Measurements from ENCODE around the gene TENT5A.
"Not testable (repeated sequence)": the region's sequence is repeated elsewhere in the genome, so short reads cannot be mapped to it uniquely, and the experiment has no call there.

Gene TENT5A

DNA sequence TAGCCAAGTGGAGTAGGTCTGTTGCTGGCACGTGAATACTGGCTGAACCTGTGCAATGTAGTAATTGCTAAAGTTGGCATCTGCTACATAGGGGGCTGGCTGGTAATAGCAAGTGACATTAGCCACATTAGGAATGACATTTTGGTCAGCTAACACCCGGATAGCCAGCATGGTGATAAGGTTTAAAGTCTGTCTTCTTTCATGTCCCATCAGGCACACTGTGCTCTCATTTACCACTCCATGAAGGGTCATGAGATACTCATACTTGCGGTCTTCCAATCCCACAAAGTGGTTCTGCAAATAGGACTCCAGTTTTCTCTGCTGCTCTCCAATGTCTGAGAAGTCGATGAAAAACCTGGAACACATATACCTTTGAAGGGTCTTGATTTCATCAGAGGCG lies 2.8 kb downstream of the TENT5A start:
- DNase-seq: no peak

DNA sequence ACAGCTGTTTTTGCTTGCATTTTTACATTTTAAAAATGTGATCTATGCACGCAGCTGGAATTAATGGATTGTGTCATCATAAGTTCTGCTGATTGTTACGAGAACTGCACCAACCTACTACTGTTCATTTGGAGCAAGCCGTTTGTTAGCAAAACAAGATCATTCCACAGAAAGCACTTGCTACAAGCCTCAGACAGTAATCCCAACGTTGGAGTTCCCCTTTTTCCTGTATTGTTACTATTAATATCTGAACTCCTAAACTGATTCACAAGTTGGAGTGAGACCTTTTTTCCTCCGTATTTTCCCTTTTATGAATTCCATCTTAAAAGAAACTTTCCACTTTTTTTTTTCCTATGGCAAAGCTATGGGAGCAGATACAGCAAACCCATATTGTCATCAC lies 3.5 kb downstream of the TENT5A start:
- no peak for DNase-seq

DNA sequence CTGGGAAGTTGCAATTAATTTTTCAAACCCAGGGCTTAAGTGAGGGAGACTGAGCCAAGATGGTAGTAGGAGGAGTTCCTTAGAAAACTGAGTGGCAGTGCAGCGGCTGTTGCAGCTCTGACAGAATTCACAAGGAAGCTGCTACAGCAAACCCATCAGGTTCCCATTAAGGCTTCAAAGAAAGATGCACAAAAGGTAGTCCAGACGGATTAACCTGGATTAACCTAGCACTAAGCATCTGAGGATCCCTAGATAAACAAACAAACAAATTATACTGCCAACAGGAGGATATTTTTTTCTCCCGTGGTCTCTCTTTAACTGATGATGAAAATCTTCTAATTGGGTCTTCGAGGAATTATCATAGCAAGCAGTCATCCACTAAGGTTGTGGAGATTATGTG lies 5.2 kb downstream of the TENT5A start:
- DNase-seq: no peak

- DNase-seq: no peak
Measured at GRCh38 chr6:81744131-81744530, 8.3 kb downstream of the TENT5A start.

- no peak for DNase-seq
Measured at GRCh38 chr6:81743649-81744048, 8.8 kb downstream of the TENT5A start.

DNA sequence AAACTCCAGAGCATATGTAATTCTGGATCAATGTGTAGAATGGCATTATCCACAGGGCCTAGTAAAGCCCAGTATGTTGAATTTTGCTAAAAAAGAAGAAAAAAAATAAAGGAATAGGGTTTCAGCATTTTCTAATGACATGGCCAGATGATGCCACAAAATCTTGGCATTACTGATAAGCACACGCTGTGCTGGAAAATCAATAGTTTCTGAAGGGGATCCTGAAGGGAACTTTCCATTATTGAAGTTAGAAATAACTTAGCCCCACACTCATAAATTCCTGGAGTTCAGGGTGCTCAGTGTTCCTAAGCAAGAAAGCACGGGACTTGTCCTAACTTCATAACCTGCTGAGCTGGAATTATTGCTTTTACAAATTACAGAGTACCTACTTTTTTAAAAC lies 10.8 kb downstream of the TENT5A start:
- DNase-seq: no peak

- not testable (repeated sequence) for DNase-seq
Measured at GRCh38 chr6:81740591-81740990, 11.9 kb downstream of the TENT5A start.

DNA sequence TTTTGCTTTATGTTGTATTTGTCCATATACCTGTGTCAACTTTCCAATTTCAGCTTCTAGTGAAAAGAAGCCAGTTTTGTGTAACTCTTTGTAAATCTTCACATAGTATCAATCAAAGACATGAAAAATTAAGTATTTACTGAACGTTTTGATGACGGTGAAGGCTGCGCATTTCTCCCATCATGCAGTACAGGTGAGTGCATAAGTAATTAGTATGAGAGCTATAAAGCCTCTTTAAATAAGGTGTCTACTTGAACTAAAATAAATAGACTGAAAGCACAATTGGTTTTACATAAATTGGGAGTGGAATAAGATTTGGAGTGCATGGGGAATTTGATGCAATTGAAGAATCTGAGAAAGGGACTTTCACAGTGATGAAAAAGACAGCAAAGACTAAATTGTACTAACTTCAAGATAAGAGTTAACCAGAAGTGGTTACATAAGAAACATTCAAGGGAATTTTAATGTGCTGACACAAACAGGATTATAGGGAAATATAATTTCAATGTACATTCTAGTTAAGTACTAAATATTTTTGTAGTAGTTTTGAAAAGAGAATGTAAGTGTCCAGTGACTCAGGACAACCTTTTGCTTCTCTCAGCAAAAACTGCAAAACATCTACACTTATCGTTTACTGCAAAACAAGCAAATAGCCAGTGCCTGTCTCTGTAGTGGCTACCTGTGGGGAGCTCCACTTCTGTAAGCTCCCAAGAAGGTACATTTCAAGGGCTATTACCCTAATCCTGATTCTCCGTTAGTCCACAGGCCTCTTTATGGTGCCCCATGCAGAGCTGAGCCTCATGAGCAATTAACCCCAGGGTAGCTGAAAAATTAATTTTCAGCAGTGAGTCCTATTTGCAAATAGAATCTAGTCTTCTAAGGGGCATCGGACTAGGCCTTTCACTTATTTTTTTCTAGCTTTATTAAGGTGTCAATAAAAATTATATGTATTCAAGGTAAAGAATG lies 13.0 kb downstream of the TENT5A start:
- no peak for DNase-seq

DNA sequence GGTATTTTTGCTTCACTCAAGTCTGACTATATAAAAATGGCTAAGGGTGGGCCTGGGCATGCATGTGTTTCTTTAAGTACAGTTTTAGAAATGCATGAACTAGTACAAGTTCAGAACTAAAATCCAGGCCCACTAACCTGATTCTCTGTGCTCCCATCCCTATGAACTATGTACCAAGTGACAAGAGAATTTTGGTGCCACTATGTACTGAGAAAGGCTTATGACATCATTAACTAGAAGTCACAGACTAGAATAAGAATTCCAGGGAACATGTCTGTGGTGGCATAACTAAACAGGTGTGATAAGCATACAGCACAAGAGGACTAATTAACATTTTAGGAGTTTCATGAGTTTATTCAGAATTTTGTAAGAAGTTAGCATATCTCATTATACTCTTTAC lies 16.1 kb downstream of the TENT5A start:
- DNase-seq: no peak

- DNase-seq: no peak
Measured at GRCh38 chr6:81735756-81736380, 16.6 kb downstream of the TENT5A start.

DNA sequence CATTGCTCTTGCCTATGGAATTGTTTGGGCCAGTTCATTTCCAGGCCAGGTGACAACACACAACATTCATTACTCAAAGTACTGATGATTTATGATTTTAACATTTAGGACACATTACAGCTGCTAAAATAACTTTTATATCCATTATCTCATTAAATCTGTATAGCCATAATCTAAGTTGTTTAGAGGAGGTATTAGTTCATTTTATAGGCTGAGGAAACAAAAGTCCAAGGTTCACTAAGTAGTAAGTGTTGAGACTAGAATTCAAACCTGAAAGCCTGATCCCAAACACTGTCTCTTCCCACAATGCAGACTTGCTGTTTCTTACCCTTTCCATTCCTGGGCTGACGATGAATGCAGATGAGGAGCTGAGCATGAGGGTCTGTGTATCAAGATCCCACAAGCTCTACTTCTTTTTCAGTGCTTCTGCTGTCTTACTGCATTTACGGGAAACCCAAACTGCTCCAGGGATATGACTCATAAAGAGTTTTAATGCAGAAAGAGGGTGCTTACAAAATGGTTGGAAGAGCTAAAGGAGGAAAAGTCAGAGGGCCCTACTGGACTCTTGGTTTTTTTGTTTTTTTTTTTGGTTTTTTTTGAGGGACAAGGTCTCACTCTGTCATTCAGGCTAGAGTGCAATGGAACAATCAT lies 17.9 kb downstream of the TENT5A start:
- DNase-seq: no peak

DNA sequence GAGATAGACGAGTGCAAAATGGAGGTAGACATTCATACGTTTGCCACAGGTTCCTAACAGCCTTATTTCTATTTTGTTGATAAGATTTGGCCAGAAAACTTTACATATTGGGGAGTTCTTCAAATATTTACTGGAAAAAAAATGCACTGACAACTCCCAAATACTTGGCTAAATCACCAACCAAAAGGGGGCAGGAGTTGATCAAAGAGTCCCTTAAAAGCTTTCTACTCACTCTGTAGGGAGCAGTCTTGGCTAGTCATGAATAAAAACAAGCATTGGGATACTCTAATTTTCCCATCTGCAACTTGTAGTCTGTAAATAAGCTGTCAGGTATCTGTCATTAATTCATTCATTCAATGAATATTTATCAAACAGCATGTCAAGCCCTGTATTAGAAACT lies 18.4 kb downstream of the TENT5A start:
- no peak for DNase-seq

GRCh38 chr6:81731814-81732213 lies 20.7 kb downstream of the TENT5A start:
- DNase-seq: no peak

DNA sequence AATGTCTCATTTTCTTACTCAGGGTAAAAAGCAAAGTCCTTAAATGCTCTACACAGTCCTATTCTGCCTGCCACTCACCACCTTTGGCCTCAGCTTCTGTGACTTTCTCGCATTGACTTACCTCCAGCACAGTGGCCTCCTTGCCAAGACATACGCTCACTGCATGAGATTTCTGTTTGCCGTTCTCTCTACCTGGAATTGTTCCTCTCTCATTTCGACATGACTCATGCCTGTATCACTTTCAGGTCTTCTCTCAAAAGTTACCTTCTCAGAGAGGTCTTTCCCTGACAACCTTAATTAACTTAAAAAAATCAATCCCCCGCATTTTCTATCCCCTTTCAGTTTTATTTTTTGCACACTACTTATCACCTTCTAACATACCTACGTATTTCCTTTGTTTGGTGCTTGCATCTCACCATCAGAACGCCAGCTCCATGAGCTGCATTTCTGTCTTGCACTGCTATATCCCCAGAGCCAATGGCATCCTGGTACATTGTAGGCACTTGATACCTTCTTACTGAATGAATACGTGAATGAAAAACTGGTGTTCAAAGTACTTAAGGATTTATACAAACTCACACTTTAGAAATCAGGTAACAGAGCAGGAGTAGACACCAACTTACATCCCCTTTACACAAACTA lies 24.5 kb downstream of the TENT5A start:
- no peak for DNase-seq

GRCh38 chr6:81725127-81725526 lies 27.4 kb downstream of the TENT5A start:
- DNase-seq: no peak

- DNase-seq: no peak
Measured at GRCh38 chr6:81722506-81723223, 29.8 kb downstream of the TENT5A start.

DNA sequence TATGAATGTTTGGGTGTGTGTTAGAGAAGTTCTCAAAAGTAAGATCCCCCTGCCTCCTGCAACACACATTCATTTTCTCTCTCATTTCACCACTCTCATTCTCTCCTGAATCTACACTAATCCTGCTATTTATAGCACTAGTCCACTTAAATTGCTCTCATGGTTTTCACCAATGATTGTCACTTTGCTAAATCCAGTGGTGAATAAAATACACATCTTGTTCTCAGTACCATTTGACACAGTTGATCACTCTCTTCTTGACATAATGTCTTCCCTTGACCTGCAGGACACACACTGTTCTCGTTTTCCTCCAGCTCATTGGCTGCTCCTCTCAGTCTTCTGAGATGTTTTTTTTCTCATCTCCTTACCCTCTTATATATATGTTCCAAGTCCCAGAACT lies 32.1 kb downstream of the TENT5A start:
- no peak for DNase-seq

DNA sequence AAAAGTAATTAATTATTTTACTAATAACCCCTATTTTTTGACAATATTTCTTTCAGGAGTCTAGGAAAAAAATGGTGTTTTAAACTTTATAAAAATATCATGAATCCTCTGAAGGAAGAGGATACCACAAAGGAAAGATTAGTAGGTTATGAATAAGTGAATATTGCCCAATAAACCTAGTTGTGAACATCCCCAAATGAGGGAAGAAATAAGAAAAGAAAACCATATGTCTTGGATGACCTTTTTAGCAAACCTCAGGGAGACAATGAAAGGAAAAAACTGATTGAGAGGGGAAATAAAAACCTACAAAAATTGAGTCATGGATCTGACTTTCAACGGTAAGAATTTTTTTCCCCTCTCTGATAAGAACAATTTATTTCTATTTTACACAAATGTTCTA lies 34.4 kb downstream of the TENT5A start:
- no peak for DNase-seq

DNA sequence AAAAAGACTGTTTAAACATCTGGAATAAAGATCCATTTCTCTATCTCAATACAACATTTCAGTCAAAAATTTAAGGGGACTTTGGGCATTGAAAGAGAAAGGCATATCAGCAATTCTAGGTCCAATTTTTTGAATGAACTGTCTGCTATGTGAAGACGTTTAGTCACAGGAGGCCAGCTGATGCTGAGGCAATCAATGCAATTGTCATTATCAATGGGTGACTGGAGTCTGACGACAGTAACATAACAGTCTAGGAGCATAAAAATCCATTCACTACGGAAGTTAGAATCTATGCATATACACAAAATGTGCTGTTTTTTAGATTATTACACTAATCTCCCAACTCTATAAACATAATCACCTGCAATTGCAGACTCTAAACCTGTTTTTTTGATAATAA lies 37.8 kb downstream of the TENT5A start:
- no peak for DNase-seq

GRCh38 chr6:81713205-81713604 lies 39.3 kb downstream of the TENT5A start:
- no peak for DNase-seq

- DNase-seq: no peak
Measured at GRCh38 chr6:81708113-81708699, 44.3 kb downstream of the TENT5A start.

DNA sequence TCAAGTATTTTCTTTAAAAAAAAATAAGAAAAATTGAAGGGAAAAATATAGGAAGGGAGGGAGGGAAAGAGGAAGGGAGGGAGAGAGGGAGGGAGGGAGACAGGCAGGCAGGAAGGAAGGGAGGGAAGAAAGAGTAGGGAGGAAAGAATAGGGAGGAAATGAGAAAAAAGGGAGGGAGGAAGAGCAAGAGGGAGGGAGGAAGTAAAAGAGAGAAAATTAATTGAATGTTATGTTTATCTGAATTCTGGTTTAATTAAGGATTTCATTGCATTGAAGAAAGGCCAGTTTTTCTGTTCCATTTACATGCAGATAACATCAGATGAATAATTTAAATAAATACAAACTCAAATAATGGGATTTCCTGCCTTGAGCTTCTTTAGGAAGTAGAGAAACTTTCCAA lies 47.8 kb downstream of the TENT5A start:
- no peak for DNase-seq

Data from stimulated activated CD4-positive, alpha-beta T cell treated with anti-CD3 and anti-CD28 coated beads, Interleukin-4, amount 100 ng/mL, for 4 hours (primary cell).